K562 (cell line): ENCODE data around the gene ACBD6. TPM values are rescaled to one million over a fixed set of nuclear protein-coding genes. Genes with fewer than 3 reads are reported as not detected.

Experiments
- ATAC-seq: fragments of 200-7000 bp; cut with Tn5 transposase; 3 replicates; pipeline ENCODE4 v1.9.1; 2020; ENCODE audit warnings: moderate library complexity
- BruUV-seq: library from RNA; stranded (reverse); fragments of 400-500 nt; replicated peaks from 2 replicates; lab custom pipeline; 2021; lab: Mats Ljungman, UMichigan
- CTCF ChIA-PET: fragments of 300-600 bp; formaldehyde crosslinking; extraction: SDS; loops from one replicate; lab custom pipeline; 2021; ENCODE audit warnings: low intra/inter-chr PET ratio; lab: Yijun Ruan, JAX
- POLR2A ChIA-PET: fragments of 300-600, 350-650 bp; sonication (Branson Sonifier 250); formaldehyde crosslinking; extraction: SDS; loops from one replicate; lab custom pipeline; 2021; ENCODE audit warnings: antibody characterized with exemption, inconsistent platforms; lab: Yijun Ruan, JAX
- DNase-seq, 4 experiments: peaks; one replicate each; pipeline versions ENCODE4 v3.0.0 to v3.0.0-alpha.2; 2011 to 2018; ENCODE audit warnings: low spot score in 3 of 4, mixed read lengths in 3 of 4; ENCODE audit errors: extremely low read depth in 1 of 4
- FAIRE-seq: peaks from 2 replicates; lab custom pipeline; 2011; peaks lifted over from hg19 to GRCh38; lab: Jason Lieb, UNC
- H2AFZ ChIP-seq: 2 replicates; pipeline ENCODE4 v1.6.0; 2011; ENCODE audit warnings: low read depth, low read length, control low read depth, inconsistent platforms
- H3K27ac ChIP-seq: fragments of 200-600 bp; 3 replicates; pipeline ENCODE4 v1.8.0; 2011; ENCODE audit warnings: low read depth, mild to moderate bottlenecking, control low read depth, inconsistent platforms, low read length, moderate library complexity, mixed read lengths; ENCODE audit errors: extremely low read depth
- H3K27me3 ChIP-seq, 2 experiments: fragments of 300-600 bp in 1 of 2; 2 replicates in 1 of 2; 3 replicates in 1 of 2; pipeline versions ENCODE4 v1.6.0 to v1.8.0; 2011; ENCODE audit warnings: inconsistent platforms in 2 of 2, low read length in 2 of 2, mild to moderate bottlenecking in 1 of 2, mixed read lengths in 1 of 2, moderate library complexity in 1 of 2; ENCODE audit not compliant: control insufficient read depth in 2 of 2, insufficient read depth in 2 of 2
- H3K36me3 ChIP-seq: fragments of 300-600 bp; 3 replicates; pipeline ENCODE4 v1.8.0; 2011; ENCODE audit warnings: mild to moderate bottlenecking, low read length, inconsistent platforms; ENCODE audit not compliant: control insufficient read depth, insufficient read depth
- H3K4me1 ChIP-seq, 2 experiments: fragments of 200-600 bp in 1 of 2; replicated peaks in 1 of 2; 2 replicates in 1 of 2; 3 replicates in 1 of 2; pipeline versions ENCODE4 v1.5.1 to v1.8.0; 2011; ENCODE audit warnings: inconsistent platforms in 2 of 2, low read length in 2 of 2, mild to moderate bottlenecking in 1 of 2, mixed read lengths in 1 of 2, moderate library complexity in 1 of 2; ENCODE audit not compliant: control insufficient read depth in 2 of 2, insufficient read depth in 2 of 2
- H3K4me2 ChIP-seq: 2 replicates; pipeline ENCODE4 v1.6.1; 2011; ENCODE audit warnings: low read length, control low read depth, inconsistent platforms, mixed read lengths; ENCODE audit not compliant: insufficient read depth
- H3K4me3 ChIP-seq: fragments of 200-600 bp; sonication (generic), shearing (Covaris generic); 2 replicates; pipeline ENCODE4 v1.5.1; 2016; ENCODE audit warnings: control low read depth, inconsistent platforms
- H3K79me2 ChIP-seq: fragments of 200-600 bp; 3 replicates; pipeline ENCODE4 v1.8.0; 2011; ENCODE audit warnings: low read length, inconsistent platforms; ENCODE audit not compliant: control insufficient read depth, insufficient read depth
- H3K9ac ChIP-seq, 2 experiments: 2 replicates each; pipeline versions ENCODE4 v1.6.0 to v1.6.1; 2011; ENCODE audit warnings: low read depth in 2 of 2, low read length in 2 of 2, control low read depth in 1 of 2, inconsistent platforms in 1 of 2, mild to moderate bottlenecking in 1 of 2, mixed read lengths in 1 of 2; ENCODE audit not compliant: insufficient read depth in 1 of 2
- H3K9me1 ChIP-seq: one replicate; pipeline ENCODE4 v1.6.0; 2011; ENCODE audit warnings: inconsistent platforms, mild to moderate bottlenecking, low read length, moderate library complexity; ENCODE audit not compliant: control insufficient read depth, insufficient read depth
- H3K9me3 ChIP-seq: replicated peaks from 2 replicates; pipeline ENCODE4 v1.5.1; 2011; ENCODE audit warnings: low read depth, low read length, inconsistent platforms; ENCODE audit not compliant: control insufficient read depth, insufficient read depth
- H4K20me1 ChIP-seq: replicated peaks from 2 replicates; pipeline ENCODE4 v1.6.1; 2011; ENCODE audit warnings: low read length, inconsistent platforms, mixed read lengths; ENCODE audit not compliant: control insufficient read depth, insufficient read depth
- ARNT ChIP-seq, 2 experiments: fragments of 450-650 bp; IDR thresholded peaks; 2 replicates each; pipeline ENCODE4 v1.6.1; 2016; ENCODE audit warnings: mild to moderate bottlenecking in 1 of 2
- C11orf30 ChIP-seq: fragments of 450-650 bp; IDR thresholded peaks from 2 replicates; pipeline ENCODE4 v1.6.1; 2016; ENCODE audit warnings: low read depth, mild to moderate bottlenecking
- MAFF ChIP-seq: IDR thresholded peaks from 2 replicates; pipeline ENCODE4 v1.6.1; 2012; ENCODE audit warnings: low read length, improper control_type of control experiment
- MAFG ChIP-seq: fragments of 450-650 bp; conservative IDR thresholded peaks from 2 replicates; pipeline ENCODE4 v1.6.1; 2016; ENCODE audit warnings: missing genetic modification characterization, missing compliant biosample characterization
- MAFK ChIP-seq: IDR thresholded peaks from 2 replicates; pipeline ENCODE4 v1.6.1; 2011; ENCODE audit warnings: low read length, improper control_type of control experiment
- MCM7 ChIP-seq, 2 experiments: fragments of 450-650 bp; IDR thresholded peaks; 2 replicates each; pipeline ENCODE4 v1.6.1; 2016 to 2018
- POLR2G ChIP-seq: fragments of 200-400 bp; formaldehyde crosslinking; IDR thresholded peaks from 2 replicates; pipeline ENCODE4 v1.6.1; 2017; ENCODE audit warnings: low read depth, mild to moderate bottlenecking, antibody characterized with exemption, low read length, moderate library complexity
- PTBP1 ChIP-seq: fragments of 200-400 bp; formaldehyde crosslinking; IDR thresholded peaks from 2 replicates; pipeline ENCODE4 v1.6.1; 2017; ENCODE audit warnings: low read depth, low read length
- PURB ChIP-seq: sonication (generic); formaldehyde crosslinking; IDR thresholded peaks from 2 replicates; pipeline ENCODE4 v1.9.0; 2021; ENCODE audit warnings: low read depth, mild to moderate bottlenecking, missing genetic modification reagents
- SAFB2 ChIP-seq: fragments of 200-400 bp; formaldehyde crosslinking; IDR thresholded peaks from 2 replicates; pipeline ENCODE4 v1.6.1; 2018; ENCODE audit warnings: borderline replicate concordance, low read length, low read depth, moderate library complexity; ENCODE audit not compliant: severe bottlenecking
- SMAD4 ChIP-seq: fragments of 250-450 bp; sonication (Bioruptor Pico); conservative IDR thresholded peaks from 2 replicates; pipeline ENCODE4 v1.8.0; 2021; ENCODE audit warnings: inconsistent platforms, mild to moderate bottlenecking, moderate library complexity
- ZNF24 ChIP-seq: fragments of 450-650 bp; IDR thresholded peaks from 2 replicates; pipeline ENCODE4 v1.6.1; 2016
- ZNF316 ChIP-seq: fragments of 450-650 bp; IDR thresholded peaks from 2 replicates; pipeline ENCODE4 v1.6.1; 2016
- WGBS: fragments of 100-300 bp; shearing (Covaris generic); methylation state at CpG from one replicate; pipeline ENCODE4 v1.1.6; 2016; ENCODE audit warnings: low coverage, mixed read lengths; ENCODE audit not compliant: insufficient coverage; ENCODE audit errors: missing lambda C conversion rate; 5-methylcytosine and 5-hydroxymethylcytosine counted together
- in situ Hi-C: fragments of 300-500 bp; cut with MboI; formaldehyde crosslinking; loops from 4 replicates; pipeline ENCODE4 v1.15.0; 2018; ENCODE audit warnings: inconsistent platforms, mixed read lengths
- intact Hi-C: fragments of 100-400 bp; cut with micrococcal nuclease; formaldehyde crosslinking; loops from 2 replicates; pipeline ENCODE4 v1.14.2; 2022
- polyA plus RNA-seq, 8 experiments: library from polyadenylated mRNA; depleted of rRNA in 4 of 8; stranded (reverse) in 5 of 8; unstranded in 3 of 8; fragments of >200 nt; fragmentation: Nextera tagmentation in 2 of 8; fragmentation: Illumina TruSeq in 1 of 8; extraction: Ambion mirVana in 2 of 8; extraction: Trizol in 1 of 8; gene quantifications; 2 replicates each; pipeline versions ENCODE4 v1.2.1 to v1.2.3, GENCODE V29; 2011 to 2014; ENCODE audit warnings: inconsistent platforms in 1 of 8, missing spikeins in 1 of 8
- total RNA-seq, 7 experiments: library from RNA; depleted of rRNA in 6 of 7; stranded (reverse); fragments of >200 nt in 6 of 7; fragmentation: Illumina TruSeq in 2 of 7; extraction: Trizol in 2 of 7; gene quantifications; 2 replicates each; pipeline versions ENCODE4 v1.2.1 to v1.2.3, GENCODE V29; 2011 to 2021; ENCODE audit warnings: low replicate concordance in 1 of 7
- TF ChIP-seq, protein P1 (sequence below), 2 experiments: IDR thresholded peaks; 2 replicates each; pipeline ENCODE4 v1.6.1; 2012; ENCODE audit warnings: improper control_type of control experiment in 2 of 2, low read depth in 2 of 2, low read length in 2 of 2, borderline replicate concordance in 1 of 2

Gene ACBD6
- total and polyA plus RNA-seq, 9 of the 15 experiments (the other 6 are each of a cell fraction or from before 2014, with no cell fraction given), result 16.9 to 107 (median 77.7) TPM

DNA sequence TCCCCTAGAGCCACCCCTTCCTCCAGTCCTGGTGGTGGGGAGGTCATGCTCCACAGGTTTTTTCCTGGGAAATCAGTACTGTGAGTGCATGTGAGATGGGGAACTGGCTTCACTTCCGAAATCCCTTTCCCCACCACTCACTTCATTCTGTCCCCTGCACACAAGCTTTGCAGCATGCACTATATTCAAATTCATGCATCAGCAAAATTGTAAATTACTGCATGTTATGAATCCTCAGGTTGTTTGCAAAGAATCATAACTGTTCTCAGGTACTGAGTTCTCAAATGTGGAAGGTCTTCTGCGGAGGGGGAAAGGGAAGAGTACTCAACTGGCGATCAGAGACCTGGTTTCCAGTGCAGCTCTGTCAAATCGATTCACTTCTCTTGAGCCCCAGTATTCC lies 230.0 kb downstream of the ACBD6 start:
- WGBS, result 89% methylated on average over 4 of the region's 4 CpGs
- no peaks in the 10 kb centered on the region for H3K9me3 ChIP-seq
- H3K4me1 ChIP-seq, result peaks cover 13 to 16% of the 10 kb centered on the region in 2 experiments
- intact Hi-C loops, result no loop called here
- no peak overlapping the region for H2AFZ ChIP-seq
- H3K27me3 ChIP-seq, result no peaks in the 10 kb centered on the region
- DNase-seq, result no peak
- H3K4me2 ChIP-seq, result no peak overlapping the region
- TF ChIP-seq PURB (no peak), SAFB2 (no peak), MAFG (tag) (peak; percentile 34; the same call in 1 of the 2 replicates), C11orf30 (peak; percentile 61; the same call in 1 of the 2 replicates), MAFK (0 out of 2 replicates have a peak, but pooled peaks have one; percentile 13), ZNF316 (peak; percentile 87), MCM7 (IDR thresholded peaks at IDR 0.05) (no peak), ZNF24 (no peak), SMAD4 (no peak), ARNT (IDR thresholded peaks at IDR 0.05) (no peak), MAFF (peak; percentile 26; the same call in 1 of the 2 replicates), POLR2G (no peak), PTBP1 (no peak)
- TF ChIP-seq, protein P1, sequence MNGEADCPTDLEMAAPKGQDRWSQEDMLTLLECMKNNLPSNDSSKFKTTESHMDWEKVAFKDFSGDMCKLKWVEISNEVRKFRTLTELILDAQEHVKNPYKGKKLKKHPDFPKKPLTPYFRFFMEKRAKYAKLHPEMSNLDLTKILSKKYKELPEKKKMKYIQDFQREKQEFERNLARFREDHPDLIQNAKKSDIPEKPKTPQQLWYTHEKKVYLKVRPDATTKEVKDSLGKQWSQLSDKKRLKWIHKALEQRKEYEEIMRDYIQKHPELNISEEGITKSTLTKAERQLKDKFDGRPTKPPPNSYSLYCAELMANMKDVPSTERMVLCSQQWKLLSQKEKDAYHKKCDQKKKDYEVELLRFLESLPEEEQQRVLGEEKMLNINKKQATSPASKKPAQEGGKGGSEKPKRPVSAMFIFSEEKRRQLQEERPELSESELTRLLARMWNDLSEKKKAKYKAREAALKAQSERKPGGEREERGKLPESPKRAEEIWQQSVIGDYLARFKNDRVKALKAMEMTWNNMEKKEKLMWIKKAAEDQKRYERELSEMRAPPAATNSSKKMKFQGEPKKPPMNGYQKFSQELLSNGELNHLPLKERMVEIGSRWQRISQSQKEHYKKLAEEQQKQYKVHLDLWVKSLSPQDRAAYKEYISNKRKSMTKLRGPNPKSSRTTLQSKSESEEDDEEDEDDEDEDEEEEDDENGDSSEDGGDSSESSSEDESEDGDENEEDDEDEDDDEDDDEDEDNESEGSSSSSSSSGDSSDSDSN (IDR thresholded peaks at IDR 0.05; ENCODE audit: borderline replicate concordance in 1 of 2, low read depth in 2 of 2, low read length in 2 of 2), result no peak
- TF ChIP-seq, all 486 proteins: peak for 5
- Histone ChIP-seq H3K4me3 (no peak overlapping the region), H4K20me1 (no peaks in the 10 kb centered on the region), H3K9me1 (peaks cover 8% of the 10 kb centered on the region), H3K79me2 (no peaks in the 10 kb centered on the region), H3K27ac (no peak overlapping the region), H3K9ac (no peak overlapping the region), H3K36me3 (peaks cover 18% of the 10 kb centered on the region; the same call in 2 of the 3 replicates)
- ChIA-PET CTCF (no interaction called here), POLR2A (interaction anchor here (1.1 to 5.1 kb wide), 3 partner anchors 11 to 195 kb away, joined by 4 to 17 read pairs (median 13); no protein-coding TSS in a partner anchor)
- FAIRE-seq (no peak), ATAC-seq (no peak)
- no TSS peak for BruUV-seq
- in situ Hi-C loops, result loop anchor here (25.0 kb wide), 1 partner anchor 890 kb away; no protein-coding TSS in a partner anchor
